Sigmoid colon (tissue), 3 donors: Measurements from ENCODE around the gene OPCML.

ENCODE experiments used
- POLR2A ChIP-seq, 2 donors: fragments of 450-650 bp; IDR thresholded peaks; one replicate each; pipeline ENCODE4 v1.6.1; 2016; ENCODE audit warnings: antibody characterized with exemption in 2 of 2, mild to moderate bottlenecking in 2 of 2, moderate library complexity in 2 of 2
- TF ChIP-seq, protein P1 (sequence below), 4 experiments: fragments of 450-650 bp in 3 of 4; fragments of 200-600 bp in 1 of 4; IDR thresholded peaks; one replicate each; pipeline ENCODE4 v1.5.1; 2016 to 2019; ENCODE audit warnings: antibody characterized with exemption in 4 of 4, mild to moderate bottlenecking in 3 of 4, moderate library complexity in 2 of 4

DNA sequence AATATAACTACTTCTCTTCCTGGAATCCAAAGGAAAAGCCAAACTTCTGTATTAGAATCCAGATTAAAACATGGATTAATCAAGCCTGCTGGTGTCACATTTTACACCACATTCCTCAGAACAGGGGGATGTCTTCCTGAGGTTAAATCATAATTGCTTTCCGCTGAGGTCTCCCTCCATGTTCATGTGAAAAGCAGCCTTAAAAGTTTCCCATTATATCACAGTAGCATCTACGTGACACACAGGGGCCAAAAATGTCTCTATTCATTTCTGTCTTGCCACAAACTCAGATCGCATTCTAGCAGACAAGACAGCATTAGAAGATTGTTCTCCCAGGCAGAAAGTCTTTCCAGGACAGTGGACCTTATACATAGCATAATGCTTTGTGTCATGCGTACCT is 788.7 kb downstream of the OPCML start:
- TF ChIP-seq, protein P1, sequence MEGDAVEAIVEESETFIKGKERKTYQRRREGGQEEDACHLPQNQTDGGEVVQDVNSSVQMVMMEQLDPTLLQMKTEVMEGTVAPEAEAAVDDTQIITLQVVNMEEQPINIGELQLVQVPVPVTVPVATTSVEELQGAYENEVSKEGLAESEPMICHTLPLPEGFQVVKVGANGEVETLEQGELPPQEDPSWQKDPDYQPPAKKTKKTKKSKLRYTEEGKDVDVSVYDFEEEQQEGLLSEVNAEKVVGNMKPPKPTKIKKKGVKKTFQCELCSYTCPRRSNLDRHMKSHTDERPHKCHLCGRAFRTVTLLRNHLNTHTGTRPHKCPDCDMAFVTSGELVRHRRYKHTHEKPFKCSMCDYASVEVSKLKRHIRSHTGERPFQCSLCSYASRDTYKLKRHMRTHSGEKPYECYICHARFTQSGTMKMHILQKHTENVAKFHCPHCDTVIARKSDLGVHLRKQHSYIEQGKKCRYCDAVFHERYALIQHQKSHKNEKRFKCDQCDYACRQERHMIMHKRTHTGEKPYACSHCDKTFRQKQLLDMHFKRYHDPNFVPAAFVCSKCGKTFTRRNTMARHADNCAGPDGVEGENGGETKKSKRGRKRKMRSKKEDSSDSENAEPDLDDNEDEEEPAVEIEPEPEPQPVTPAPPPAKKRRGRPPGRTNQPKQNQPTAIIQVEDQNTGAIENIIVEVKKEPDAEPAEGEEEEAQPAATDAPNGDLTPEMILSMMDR (IDR thresholded peaks at IDR 0.05) = no peak
- TF ChIP-seq POLR2A (IDR thresholded peaks at IDR 0.05) = no peak
